ENCODE data around the gene KLF16.

GRCh38 chr19:1812426-1813191 is 50.8 kb downstream of the KLF16 start:
- no peak for TF ChIP-seq EZH2phosphoT487 (IDR thresholded peaks at IDR 0.05; ENCODE audit: insufficient read depth, low read depth)
- no peak for TF ChIP-seq EZH2 (IDR thresholded peaks at IDR 0.05; ENCODE audit: insufficient read depth, poor library complexity, severe bottlenecking)

All from GM23248 (cell line).